Gastroesophageal sphincter (tissue), 4 donors: Measurements from ENCODE around the gene UBE2J1. TPM values are rescaled to one million over a fixed set of nuclear protein-coding genes. Genes with fewer than 3 reads are reported as not detected.

Experiments used
- ATAC-seq: fragments of 150-250 bp; one replicate; pipeline ENCODE4 v1.9.1; 2016; ENCODE audit warnings: mild to moderate bottlenecking, moderate library complexity
- H3K27ac ChIP-seq, 4 donors: fragments of 200-600 bp; sonication (generic) in 3 of 4; 1 replicate in 3 of 4; 2 replicates in 1 of 4; pipeline ENCODE4 v1.5.1; 2016 to 2019
- H3K27me3 ChIP-seq: fragments of 200-600 bp; sonication (generic); one replicate; pipeline ENCODE4 v1.5.1; 2019
- H3K36me3 ChIP-seq, 2 donors: fragments of 200-600 bp; sonication (generic); one replicate each; pipeline ENCODE4 v1.5.1; 2019; ENCODE audit warnings: control low read depth in 1 of 2
- H3K4me1 ChIP-seq, 3 donors: fragments of 200-600 bp; sonication (generic); 1 replicate in 2 of 3; 2 replicates in 1 of 3; pipeline ENCODE4 v1.5.1; 2016 to 2019; ENCODE audit warnings: control low read depth in 2 of 3
- H3K4me3 ChIP-seq, 2 donors: fragments of 200-600 bp; sonication (generic); one replicate each; pipeline ENCODE4 v1.5.1; 2019; ENCODE audit warnings: mild to moderate bottlenecking in 1 of 2, moderate library complexity in 1 of 2
- H3K9me3 ChIP-seq, 3 donors: fragments of 200-600 bp; sonication (generic); one replicate each; pipeline ENCODE4 v1.5.1; 2017 to 2019; ENCODE audit warnings: control low read depth in 2 of 3
- CTCF ChIP-seq, 4 experiments: fragments of 200-600 bp in 2 of 4; fragments of 450-650 bp in 2 of 4; sonication (generic) in 1 of 4; IDR thresholded peaks; one replicate each; pipeline ENCODE4 v1.5.1; 2017 to 2019; ENCODE audit warnings: antibody characterized with exemption in 4 of 4, mild to moderate bottlenecking in 2 of 4, moderate library complexity in 2 of 4
- EP300 ChIP-seq: sonication (generic); formaldehyde crosslinking; IDR thresholded peaks from one replicate; pipeline ENCODE4 v1.6.1; 2017; ENCODE audit warnings: antibody characterized with exemption, mild to moderate bottlenecking
- POLR2A ChIP-seq, 2 donors: fragments of 450-650 bp; IDR thresholded peaks; one replicate each; pipeline ENCODE4 v1.6.1; 2017; ENCODE audit warnings: antibody characterized with exemption in 2 of 2, mild to moderate bottlenecking in 2 of 2, moderate library complexity in 1 of 2
- POLR2AphosphoS5 ChIP-seq: sonication (generic); formaldehyde crosslinking; IDR thresholded peaks from one replicate; pipeline ENCODE4 v1.6.1; 2017; ENCODE audit warnings: antibody characterized with exemption
- WGBS, 2 donors: methylation state at CpG; one replicate each; pipeline ENCODE4 v1.1.5; 2018; ENCODE audit warnings: low coverage in 1 of 2; 5-methylcytosine and 5-hydroxymethylcytosine counted together
- total RNA-seq, 4 donors: library from RNA; depleted of rRNA; stranded (reverse); fragments of >200 nt; gene quantifications; one replicate each; pipeline ENCODE4 v1.1.0, GENCODE V29; 2016

The UBE2J1 gene
- total RNA-seq, 4 donors from 2014 or later, result 32.7 to 42.9 (median 36.9) TPM

GRCh38 chr6:89353702-89354392 lies 1.3 kb upstream of the UBE2J1 start:
- Histone ChIP-seq H3K27me3 (no peaks in the 10 kb centered on the region), H3K27ac (peak overlapping the region in 1 of 4 donors; percentile 99), H3K9me3 (no peaks in the 10 kb centered on the region), H3K4me3 (peak overlapping the region in 1 of 2 donors; percentile 92), H3K4me1 (peaks cover 0 to 36% (median 6%) of the 10 kb centered on the region in 3 donors), H3K36me3 (no peaks in the 10 kb centered on the region)
- no peak for ATAC-seq
- WGBS, 2 donors, result 78% methylated on average over 1 of the region's 2 CpGs; no CpG with 5 or more reads in 1 of the 2 donors
- TF ChIP-seq POLR2AphosphoS5 (no peak), CTCF (IDR thresholded peaks at IDR 0.05) (no peak), EP300 (no peak), POLR2A (IDR thresholded peaks at IDR 0.05) (no peak)

- no peaks in the 10 kb centered on the region for H3K36me3 ChIP-seq
- no peaks in the 10 kb centered on the region for H3K9me3 ChIP-seq
- TF ChIP-seq CTCF (IDR thresholded peaks at IDR 0.05), result no peak
- no peak for TF ChIP-seq POLR2A (IDR thresholded peaks at IDR 0.05)
- no peak for TF ChIP-seq EP300
- no peak for TF ChIP-seq POLR2AphosphoS5
- H3K4me1 ChIP-seq, result peaks cover 0 to 43% (median 11%) of the 10 kb centered on the region in 3 donors
- ATAC-seq, result peak; percentile 0
- peak overlapping the region; percentile 62 to 92 for H3K4me3 ChIP-seq
- peak overlapping the region; percentile 89 to 99 (median 96) for H3K27ac ChIP-seq
- WGBS, 2 donors, result 45 to 59% methylated on average over 4 to 15 of the region's 27 CpGs
- no peaks in the 10 kb centered on the region for H3K27me3 ChIP-seq
These were observed 615 bp upstream of the UBE2J1 start for GRCh38 chr6:89353118-89353556.

DNA sequence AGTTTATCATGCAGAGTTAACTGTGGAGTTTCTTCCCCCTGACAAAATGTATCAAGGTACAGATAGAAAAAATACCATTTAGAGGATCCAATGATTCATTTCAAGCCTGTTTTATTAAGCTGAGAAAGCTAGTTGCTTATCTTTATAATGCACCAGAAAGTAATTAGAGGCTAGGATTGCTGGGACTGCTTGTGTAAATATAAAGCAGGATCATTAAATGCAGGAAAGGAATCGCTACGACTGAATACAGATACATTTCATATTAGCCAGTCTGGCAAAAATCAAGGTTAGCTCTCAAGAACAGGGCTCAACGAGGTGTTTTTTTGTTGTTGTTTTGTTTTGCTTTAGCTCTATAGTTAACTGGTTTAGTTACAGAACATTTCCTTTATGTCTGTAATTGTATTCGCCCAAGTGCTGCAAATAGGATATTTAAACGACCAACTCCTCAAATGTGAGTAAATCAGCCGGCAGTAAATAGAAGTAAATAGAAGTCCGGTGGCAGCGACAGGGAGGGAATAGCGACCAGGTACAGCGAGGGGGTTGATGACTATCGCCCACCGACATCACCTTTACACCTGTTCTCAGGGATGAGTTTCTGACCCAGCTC lies 748 bp downstream of the UBE2J1 start:
- ATAC-seq, result no peak
- Histone ChIP-seq H3K27ac (peak overlapping the region; percentile 89 to 99 (median 96)), H3K36me3 (no peaks in the 10 kb centered on the region), H3K4me1 (peaks cover 0 to 56% (median 19%) of the 10 kb centered on the region in 3 donors), H3K4me3 (peak overlapping the region; percentile 62 to 92), H3K9me3 (no peaks in the 10 kb centered on the region), H3K27me3 (no peaks in the 10 kb centered on the region)
- WGBS, 2 donors, result 0 to 1% methylated on average over 7 to 11 of the region's 12 CpGs
- no peak for TF ChIP-seq EP300
- no peak for TF ChIP-seq CTCF (IDR thresholded peaks at IDR 0.05)
- no peak for TF ChIP-seq POLR2AphosphoS5
- no peak for TF ChIP-seq POLR2A (IDR thresholded peaks at IDR 0.05)

- no peaks in the 10 kb centered on the region for H3K27me3 ChIP-seq
- H3K27ac ChIP-seq, result peak overlapping the region in 3 of 4 donors; percentile 29 to 99 (median 56)
- peaks cover 0 to 68% (median 19%) of the 10 kb centered on the region in 3 donors for H3K4me1 ChIP-seq
- no peak for TF ChIP-seq POLR2A (IDR thresholded peaks at IDR 0.05)
- peak; percentile 8 for TF ChIP-seq POLR2AphosphoS5
- no peaks in the 10 kb centered on the region for H3K36me3 ChIP-seq
- ATAC-seq, result no peak
- H3K4me3 ChIP-seq, result peak overlapping the region in 1 of 2 donors; percentile 92
- WGBS, 2 donors, result 64% methylated on average over 4 of the region's 4 CpGs
- H3K9me3 ChIP-seq, result no peaks in the 10 kb centered on the region
These were observed 2.1 kb downstream of the UBE2J1 start for GRCh38 chr6:89350281-89350966.

DNA sequence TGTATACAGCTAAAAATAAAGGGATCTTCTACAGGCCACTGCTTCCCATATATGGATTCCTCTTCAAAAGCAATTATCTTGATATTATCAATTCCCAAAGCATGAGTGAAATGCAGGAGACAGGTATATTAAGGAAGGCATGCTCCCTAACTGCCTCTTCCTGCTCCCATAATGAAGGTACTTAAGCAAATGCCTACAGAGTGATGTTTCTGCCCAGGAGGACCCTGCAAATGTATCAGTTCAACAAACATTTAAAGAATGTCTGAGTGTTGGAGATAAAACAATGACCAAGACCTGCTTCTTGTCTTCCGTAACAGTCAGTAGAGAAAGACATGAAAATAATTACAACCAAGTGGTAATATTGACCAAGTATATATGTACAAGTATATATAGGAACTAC lies 4.2 kb downstream of the UBE2J1 start:
- Histone ChIP-seq H3K36me3 (no peaks in the 10 kb centered on the region), H3K4me1 (peaks cover 0 to 76% (median 19%) of the 10 kb centered on the region in 3 donors), H3K27me3 (no peaks in the 10 kb centered on the region), H3K27ac (no peak overlapping the region), H3K9me3 (no peaks in the 10 kb centered on the region), H3K4me3 (no peak overlapping the region)
- TF ChIP-seq POLR2A (IDR thresholded peaks at IDR 0.05), result no peak
- no peak for TF ChIP-seq EP300
- TF ChIP-seq POLR2AphosphoS5, result no peak
- no peak for TF ChIP-seq CTCF (IDR thresholded peaks at IDR 0.05)
- no peak for ATAC-seq
- WGBS, 2 donors, result 60 to 75% methylated on average over 1 of the region's 1 CpG
